HepG2 (cell line): Measurements from ENCODE around the gene RBBP9. TPM values are rescaled to one million over a fixed set of nuclear protein-coding genes. Genes with fewer than 3 reads are reported as not detected.

ENCODE experiments used
- ARID2 ChIP-seq: sonication (generic); formaldehyde crosslinking; IDR thresholded peaks from 2 replicates; pipeline ENCODE4 v1.8.1; 2022; ENCODE audit warnings: mild to moderate bottlenecking, missing genetic modification reagents, borderline replicate concordance
- BCL6 ChIP-seq: IDR thresholded peaks from 2 replicates; pipeline ENCODE4 v1.6.1; 2016; ENCODE audit warnings: missing genetic modification reagents, missing compliant biosample characterization
- FOXP4 ChIP-seq: sonication (generic); formaldehyde crosslinking; IDR thresholded peaks from 2 replicates; pipeline ENCODE4 v1.4.0; 2020; ENCODE audit warnings: missing genetic modification reagents
- HIC2 ChIP-seq: sonication (generic); formaldehyde crosslinking; IDR thresholded peaks from 2 replicates; pipeline ENCODE4 v1.9.0; 2022; ENCODE audit warnings: low read depth, missing genetic modification reagents
- HINFP ChIP-seq: sonication (generic); formaldehyde crosslinking; IDR thresholded peaks from 2 replicates; pipeline ENCODE4 v1.4.0; 2020; ENCODE audit warnings: low read depth, mild to moderate bottlenecking, missing genetic modification reagents
- KDM4B ChIP-seq: sonication (generic); formaldehyde crosslinking; IDR thresholded peaks from 2 replicates; pipeline ENCODE4 v1.4.0; 2020; ENCODE audit warnings: missing genetic modification reagents
- MIER2 ChIP-seq: IDR thresholded peaks from 2 replicates; pipeline ENCODE4 v1.6.1; 2016; ENCODE audit warnings: missing biosample characterization, missing genetic modification reagents
- MTA1 ChIP-seq: sonication (generic); formaldehyde crosslinking; IDR thresholded peaks from 2 replicates; pipeline ENCODE4 v1.4.0; 2020; ENCODE audit warnings: missing genetic modification reagents, mild to moderate bottlenecking, borderline replicate concordance
- POLR2AphosphoS5 ChIP-seq: IDR thresholded peaks from 2 replicates; pipeline ENCODE4 v1.6.1; 2012; ENCODE audit warnings: low read depth, low read length
- PTBP1 ChIP-seq: fragments of 200-400 bp; formaldehyde crosslinking; IDR thresholded peaks from 2 replicates; pipeline ENCODE4 v1.6.1; 2018; ENCODE audit warnings: low read length, low read depth; ENCODE audit not compliant: poor library complexity, severe bottlenecking
- SMAD9 ChIP-seq: sonication (generic); formaldehyde crosslinking; IDR thresholded peaks from 2 replicates; pipeline ENCODE4 v1.5.1; 2020; ENCODE audit warnings: mild to moderate bottlenecking, missing genetic modification reagents
- SOX13 ChIP-seq, 3 experiments: fragments of 450-650 bp in 1 of 3; sonication (generic) in 1 of 3; formaldehyde crosslinking in 1 of 3; IDR thresholded peaks in 2 of 3; conservative IDR thresholded peaks in 1 of 3; 2 replicates each; pipeline versions ENCODE4 v1.5.0 to v1.6.1; 2016 to 2020; ENCODE audit warnings: antibody characterized with exemption in 1 of 3, mild to moderate bottlenecking in 1 of 3, missing compliant biosample characterization in 1 of 3, missing genetic modification reagents in 1 of 3, moderate library complexity in 1 of 3
- SP140L ChIP-seq: sonication (generic); formaldehyde crosslinking; IDR thresholded peaks from 2 replicates; pipeline ENCODE4 v1.4.0; 2020; ENCODE audit warnings: missing genetic modification reagents, borderline replicate concordance
- TEAD2 ChIP-seq: sonication (generic); formaldehyde crosslinking; IDR thresholded peaks from 2 replicates; pipeline ENCODE4 v1.9.0; 2021; ENCODE audit warnings: missing genetic modification reagents
- ZGPAT ChIP-seq: IDR thresholded peaks from 2 replicates; pipeline ENCODE4 v1.6.1; 2016; ENCODE audit warnings: mild to moderate bottlenecking
- ZNF431 ChIP-seq: sonication (generic); formaldehyde crosslinking; IDR thresholded peaks from 2 replicates; pipeline ENCODE4 v1.9.0; 2022; ENCODE audit warnings: missing genetic modification reagents, low read depth, mild to moderate bottlenecking, borderline replicate concordance
- ZNF552 ChIP-seq: sonication (generic); formaldehyde crosslinking; IDR thresholded peaks from 2 replicates; pipeline ENCODE4 v1.9.0; 2022; ENCODE audit warnings: missing genetic modification reagents, mild to moderate bottlenecking, borderline replicate concordance
- ZSCAN5A ChIP-seq: sonication (generic); formaldehyde crosslinking; IDR thresholded peaks from 2 replicates; pipeline ENCODE4 v1.8.0; 2022; ENCODE audit warnings: mild to moderate bottlenecking, missing genetic modification reagents, borderline replicate concordance
- polyA plus RNA-seq, 8 experiments: library from polyadenylated mRNA; depleted of rRNA in 3 of 8; stranded (reverse) in 7 of 8; unstranded in 1 of 8; fragments of >200 nt; fragmentation: Illumina TruSeq in 4 of 8; extraction: Trizol in 4 of 8; gene quantifications; 2 replicates each; pipeline versions ENCODE4 v1.2.1 to v1.2.3, GENCODE V29; 2011 to 2016; ENCODE audit warnings: low read depth in 4 of 8, missing spikeins in 1 of 8, mixed read lengths in 1 of 8; ENCODE audit not compliant: insufficient read depth in 1 of 8
- total RNA-seq, 5 experiments: library from RNA; depleted of rRNA; stranded (reverse); fragments of >200 nt; fragmentation: Illumina TruSeq; extraction: Trizol; gene quantifications; 2 replicates each; pipeline ENCODE4 v1.2.3, GENCODE V29; 2016; ENCODE audit warnings: low read depth in 1 of 5

The RBBP9 gene
- total and polyA plus RNA-seq, 2 of the 13 experiments (the other 11 are each of a cell fraction or from before 2014, with no cell fraction given) = 28.0 to 56.3 TPM

GRCh38 chr20:18466894-18467730, 29.9 kb downstream of the RBBP9 start, which contains the start of the genes DZANK1 and POLR3F (continued):
- TF ChIP-seq ZNF552 (CRISPR knock-in tag) (0 out of 2 replicates have a peak, but pooled peaks have one; percentile 70), ZSCAN5A (CRISPR knock-in tag) (no peak), SMAD9 (CRISPR knock-in tag) (no peak), ARID2 (no peak), SOX13 (IDR thresholded peaks at IDR 0.05) (no peak), SOX13 (CRISPR knock-in tag; conservative IDR thresholded peaks at IDR 0.05 in 1 of 2, IDR thresholded peaks at IDR 0.05 in 1 of 2) (peak in 1 of 2 experiments; percentile 64; a peak in 3 of 4 replicates), MTA1 (CRISPR knock-in tag) (peak; percentile 23; the same call in 1 of the 2 replicates), POLR2AphosphoS5 (peak; percentile 82), PTBP1 (peak; percentile 42), FOXP4 (peak; percentile 68), KDM4B (CRISPR knock-in tag) (peak; percentile 82; the same call in 1 of the 2 replicates), HIC2 (no peak), ZNF431 (CRISPR knock-in tag) (no peak; the same call in 1 of the 2 replicates), SP140L (0 out of 2 replicates have a peak, but pooled peaks have one; percentile 75), HINFP (CRISPR knock-in tag) (no peak; the same call in 1 of the 2 replicates), BCL6 (peak; percentile 69), ZGPAT (peak; percentile 98), MIER2 (CRISPR knock-in tag) (peak; percentile 66; the same call in 1 of the 2 replicates), TEAD2 (CRISPR knock-in tag) (no peak)
